Renal cortical epithelial cell (primary cell): ENCODE measurements around the gene RIPOR2. TPM values are rescaled to one million over a fixed set of nuclear protein-coding genes. Genes with fewer than 3 reads are reported as not detected.
"Not testable (repeated sequence)": the region's sequence is repeated elsewhere in the genome, so short reads cannot be mapped to it uniquely, and the experiment has no call there.

ENCODE experiments used
- DNase-seq: peaks from one replicate; pipeline ENCODE4 v3.0.0-alpha.2; 2011; ENCODE audit warnings: low read depth
- total RNA-seq: library from RNA; depleted of rRNA; stranded (reverse); fragments of >200 nt; gene quantifications from 2 replicates; pipeline ENCODE4 v1.2.3, GENCODE V29; 2014

RIPOR2 gene
- total RNA-seq, 1 donor from 2014 or later = 0.60 TPM

DNA sequence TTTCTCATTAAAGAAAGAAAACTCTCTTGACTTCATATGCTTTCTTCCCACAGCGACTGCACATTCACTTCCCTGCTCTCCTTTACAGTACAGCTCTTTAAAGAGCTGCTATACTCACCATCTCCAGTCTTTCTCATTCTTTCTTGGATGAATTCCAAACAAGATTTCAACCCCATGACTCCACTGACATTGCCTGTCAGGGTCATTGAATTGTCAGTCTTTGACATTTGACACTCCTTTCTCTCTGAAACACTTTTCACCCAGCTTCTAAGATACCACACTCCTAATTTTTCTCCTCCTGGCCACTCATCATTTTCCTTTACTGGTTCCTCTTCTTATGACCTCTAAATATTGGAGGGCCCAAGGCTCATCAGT is 136.2 kb downstream of the RIPOR2 start:
- peak; percentile 11 for DNase-seq

DNA sequence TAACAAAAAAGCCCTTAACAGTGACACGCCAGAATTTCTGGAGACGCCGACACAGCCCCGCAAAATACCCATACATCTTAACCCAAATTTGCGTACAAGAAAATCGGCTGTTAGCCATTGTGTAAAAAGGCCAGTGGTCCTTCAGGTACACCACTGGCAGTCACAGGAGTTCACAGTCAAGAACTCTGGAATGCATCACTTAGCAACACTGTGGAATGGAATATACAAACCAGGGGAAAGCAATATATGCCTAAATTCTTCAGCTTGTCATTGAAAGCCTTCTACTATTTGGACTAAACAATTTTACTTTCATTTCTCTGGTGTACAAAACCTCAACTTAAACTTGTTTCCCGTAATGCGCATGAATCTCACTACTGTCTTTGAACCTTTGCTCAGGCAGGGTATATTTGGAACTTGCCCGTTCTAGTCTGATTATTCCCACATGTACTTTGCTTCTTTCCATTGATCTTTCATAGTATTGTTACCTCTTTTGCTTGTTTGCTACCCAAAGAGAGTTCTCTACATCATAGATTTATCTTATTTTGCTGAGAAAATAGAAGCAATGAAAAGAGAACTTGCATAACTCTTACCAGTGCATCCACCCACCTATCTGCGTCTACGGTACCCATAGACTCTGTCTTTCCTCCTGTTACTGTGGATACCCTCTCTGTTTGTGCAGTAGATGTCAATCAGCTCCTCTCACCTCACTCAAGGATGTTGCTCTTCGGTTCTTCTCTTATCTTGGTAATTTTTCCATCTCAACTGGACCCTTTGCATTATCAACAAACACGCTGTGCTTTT is 136.8 kb downstream of the RIPOR2 start, which contains the start of gene ARMH2:
Gene ARMH2, minus strand, starts transcription at position 178 of the 801 bp plus-strand sequence. Its CDS starts 60 bp downstream, at position 118.
- peak; percentile 24 for DNase-seq

DNA sequence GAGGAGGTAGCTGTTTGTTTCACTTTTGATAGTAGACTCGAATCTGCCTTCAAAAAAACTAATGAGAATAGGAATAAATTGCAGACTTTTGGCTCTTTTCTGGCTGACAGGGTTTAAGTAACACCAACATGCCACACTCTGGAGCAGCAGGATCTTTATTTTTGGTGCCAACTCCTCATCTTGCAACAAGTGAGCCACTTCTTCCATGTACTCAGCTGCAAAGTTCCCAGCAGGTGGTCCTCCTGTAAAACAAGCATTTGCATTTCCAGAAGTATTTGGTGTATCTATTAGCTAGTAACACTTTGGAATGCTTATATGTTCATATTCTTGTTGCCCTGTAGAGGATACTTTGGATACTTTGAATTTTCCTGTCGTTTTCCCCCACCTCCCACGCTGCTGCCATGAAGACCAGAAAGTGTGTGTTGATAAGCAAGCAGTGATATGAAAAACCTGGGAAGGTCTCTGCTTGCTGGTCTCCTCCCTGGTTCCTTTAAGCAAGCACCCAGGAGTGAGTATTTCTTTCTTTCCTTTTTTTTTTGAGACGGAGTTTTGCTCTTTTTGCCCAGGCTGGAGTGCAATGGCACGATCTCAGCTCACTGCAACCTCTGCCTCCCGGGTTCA is 138.1 kb downstream of the RIPOR2 start:
- DNase-seq = no peak

DNA sequence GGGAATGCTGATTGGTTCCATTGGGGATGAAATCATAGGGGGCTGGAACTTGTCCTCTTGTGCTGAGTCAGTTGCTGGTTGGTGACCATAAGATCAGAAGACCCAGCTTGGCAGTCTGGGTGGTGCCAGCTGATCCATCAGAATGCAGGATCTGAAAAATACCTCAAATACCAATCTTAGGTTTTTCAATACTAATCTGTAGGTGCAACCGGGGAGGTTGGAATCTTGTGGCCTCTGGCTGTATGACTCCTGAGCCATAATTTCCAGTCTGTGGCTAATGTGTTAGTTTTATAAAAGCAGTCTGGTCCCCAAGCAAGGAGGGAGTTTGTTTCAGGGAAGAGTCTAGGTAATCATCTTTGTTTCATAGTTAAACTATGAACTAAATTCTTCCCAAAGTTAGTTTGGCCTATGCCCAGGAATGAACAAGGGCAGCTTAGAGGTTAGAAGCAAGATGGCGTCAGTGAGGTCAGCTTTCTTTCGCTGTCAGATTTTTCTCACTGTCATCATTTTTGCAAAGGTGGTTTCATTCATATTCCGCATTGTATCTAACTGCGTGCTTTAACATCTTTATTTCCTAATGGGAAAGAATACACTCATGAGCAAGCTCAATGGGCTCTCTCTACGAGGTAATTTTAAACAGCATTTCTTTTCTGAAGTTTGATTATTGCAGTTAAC is 139.0 kb downstream of the RIPOR2 start:
- peak; percentile 23 for DNase-seq

DNA sequence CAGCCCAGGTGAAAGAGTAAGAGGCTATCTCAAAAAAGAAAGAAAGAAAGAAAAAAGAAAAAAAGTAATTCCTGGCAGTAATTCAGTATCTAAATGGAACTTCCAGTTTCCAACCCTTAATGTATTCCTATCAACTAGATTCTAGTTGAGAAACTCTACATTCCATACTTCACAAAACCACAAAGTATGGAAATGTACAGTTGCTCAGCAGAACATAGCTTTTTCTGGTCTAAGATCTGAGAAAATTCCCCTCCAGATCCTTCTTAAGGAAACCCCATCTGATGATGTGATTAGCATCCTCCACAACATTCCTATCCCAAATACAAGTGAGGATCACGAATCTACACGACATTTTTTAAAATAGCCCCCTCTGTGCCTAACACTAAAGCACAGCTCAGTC is 140.7 kb downstream of the RIPOR2 start:
- no peak for DNase-seq

DNA sequence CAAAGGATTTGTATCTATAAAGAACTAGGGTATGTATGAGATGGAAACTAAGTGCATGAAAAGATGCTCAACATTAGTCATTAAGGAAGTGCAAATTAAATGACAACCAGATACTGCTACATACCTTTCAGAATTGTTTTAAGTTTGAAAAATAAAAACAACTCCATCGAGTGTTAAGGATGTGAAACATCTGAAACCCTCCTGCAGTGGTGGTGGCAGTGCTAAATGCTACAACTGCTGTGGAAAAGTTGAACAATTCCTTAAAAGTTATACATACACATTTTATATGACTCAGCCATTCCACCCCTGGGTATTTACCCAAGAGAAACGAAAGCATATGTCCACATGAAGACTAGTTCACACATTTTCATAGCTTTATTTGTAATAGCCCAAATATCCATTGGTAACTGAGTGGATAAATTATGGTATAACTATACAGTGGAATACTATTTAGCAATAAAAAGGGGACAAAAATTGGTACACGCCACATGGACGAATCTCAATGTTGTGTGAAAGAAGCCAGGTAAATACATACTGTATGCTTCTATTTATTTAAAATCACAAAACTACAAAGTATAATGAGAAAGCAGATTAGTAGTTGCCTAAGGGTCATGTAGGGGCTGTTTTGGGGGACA is 147.6 kb downstream of the RIPOR2 start:
- DNase-seq = no peak

DNA sequence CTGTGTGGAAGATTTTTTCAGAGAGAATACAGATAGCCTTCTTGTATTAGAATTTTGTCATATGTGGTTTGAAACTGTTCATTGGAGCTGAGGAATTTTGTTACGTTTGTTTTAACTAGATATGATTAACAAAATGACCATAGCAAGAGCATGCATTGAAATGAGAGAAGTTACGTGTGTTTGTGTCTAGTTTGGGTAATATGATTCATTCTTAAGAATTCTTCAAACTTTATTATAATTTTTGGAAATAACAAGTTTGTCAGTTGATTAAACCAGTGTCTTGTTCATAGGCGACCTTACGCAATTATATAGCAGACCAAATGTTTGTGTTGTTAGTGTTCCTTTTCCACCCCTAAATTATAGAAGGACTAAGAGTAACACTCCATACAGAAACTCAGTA is 155.6 kb downstream of the RIPOR2 start:
- DNase-seq = peak; percentile 71

DNA sequence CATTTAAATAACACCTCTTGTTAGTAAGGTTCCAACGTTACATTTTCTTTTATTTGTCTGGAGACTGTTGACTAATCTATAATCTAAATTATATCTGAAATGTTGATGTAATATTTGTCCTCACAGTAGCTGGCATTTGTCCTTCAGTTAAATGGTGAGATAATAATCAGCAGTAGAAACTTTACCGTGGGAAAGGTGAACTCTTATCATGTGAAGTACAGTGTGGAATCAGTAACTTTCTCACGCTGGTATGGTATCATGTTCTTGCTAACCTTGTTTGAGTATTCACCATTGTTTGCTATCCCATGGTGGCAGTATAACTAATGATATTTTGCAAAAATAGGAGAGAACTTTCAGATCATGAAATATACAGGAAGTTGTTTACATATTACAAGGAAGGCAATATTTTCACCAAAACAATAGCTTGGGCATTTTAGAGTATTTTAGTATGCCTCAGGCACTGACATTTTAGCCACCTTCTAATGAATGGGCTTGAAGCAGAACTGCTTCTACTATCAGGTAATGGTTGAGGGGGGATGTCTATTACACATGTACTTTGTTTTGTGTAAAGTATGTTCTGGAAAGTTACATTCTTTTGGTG is 156.2 kb downstream of the RIPOR2 start:
- peak; percentile 68 for DNase-seq

DNA sequence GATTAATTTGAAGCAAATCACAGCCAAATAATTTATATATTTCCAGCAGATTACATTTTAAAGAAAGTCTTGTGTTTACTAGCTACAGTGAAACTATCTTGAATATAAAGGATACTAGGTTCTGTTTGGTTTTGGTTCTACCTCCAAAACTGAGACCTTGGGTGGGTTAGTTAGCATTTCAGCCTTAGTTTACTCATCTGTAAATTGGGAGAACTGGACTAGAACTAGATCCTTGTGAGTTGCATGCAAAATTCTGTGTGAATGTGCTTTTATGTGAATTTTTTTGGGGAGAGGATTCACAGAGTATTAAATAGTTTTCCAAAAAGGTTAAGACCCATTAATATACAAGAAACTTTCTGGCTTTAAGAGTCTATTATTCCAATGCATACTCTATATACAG is 156.9 kb downstream of the RIPOR2 start:
- DNase-seq = no peak

DNA sequence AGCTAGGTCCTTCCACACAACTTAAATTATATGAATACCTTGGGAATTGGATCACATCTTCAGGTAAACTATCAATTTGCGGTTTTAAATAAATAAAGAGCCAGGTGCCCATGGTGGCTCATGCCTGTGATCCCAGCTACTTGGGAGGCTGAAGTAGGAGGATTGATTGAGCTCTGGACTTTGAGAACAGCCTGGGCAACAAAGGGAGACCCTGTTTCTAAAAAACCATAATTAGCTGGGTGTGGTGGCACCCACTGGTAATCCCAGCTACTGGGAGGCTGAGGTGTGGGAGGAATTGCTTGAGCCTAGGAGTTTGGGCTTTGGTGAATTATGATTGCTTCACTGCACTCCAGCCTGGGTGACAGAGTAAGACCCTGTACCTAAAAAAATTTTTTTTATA is 157.6 kb downstream of the RIPOR2 start:
- no peak for DNase-seq

DNA sequence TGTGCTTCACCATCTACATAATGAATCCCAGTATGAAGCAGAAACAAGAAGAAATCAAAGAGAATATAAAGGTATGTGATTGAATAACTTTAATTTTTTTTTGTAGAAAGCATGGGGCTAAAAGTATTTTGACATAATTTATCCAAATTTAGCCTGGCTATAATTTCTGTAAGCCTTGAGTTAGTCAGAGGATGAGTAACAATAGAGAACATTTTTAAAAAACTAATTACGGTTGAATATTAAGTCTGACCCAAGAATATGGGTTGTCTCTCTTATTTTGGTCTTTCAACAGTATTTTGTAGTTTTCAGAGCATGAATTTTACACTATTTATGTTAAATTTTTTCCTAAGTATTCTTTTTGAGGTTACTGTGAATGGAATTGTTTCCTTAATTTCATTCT is 158.5 kb downstream of the RIPOR2 start:
- DNase-seq = no peak

DNA sequence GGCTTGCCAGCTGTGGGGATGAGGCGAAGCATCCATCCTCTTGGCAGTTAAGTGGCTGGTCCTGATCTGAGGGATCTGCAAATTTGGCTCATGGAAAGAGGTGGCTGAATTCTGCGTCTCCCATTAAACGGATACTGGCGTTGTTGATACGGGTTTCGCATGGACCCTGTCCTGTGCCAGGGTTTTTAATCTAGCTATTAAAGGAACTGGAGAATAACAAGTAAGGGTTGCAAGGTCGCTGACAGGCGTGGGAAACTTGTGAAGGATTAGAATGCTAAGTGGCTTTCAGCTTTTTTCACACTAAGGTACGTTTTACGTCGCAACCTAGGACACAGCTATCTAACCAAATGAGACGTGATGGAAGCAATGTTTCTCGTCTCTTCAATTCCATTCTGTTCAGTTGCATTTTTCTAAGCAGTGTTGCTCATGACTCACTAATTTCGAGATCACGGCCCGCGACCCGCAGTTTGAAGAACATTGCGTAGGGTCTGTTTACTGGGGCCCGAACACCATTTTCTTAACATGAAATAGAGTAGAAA is 160.2 kb downstream of the RIPOR2 start:
- DNase-seq = peak; percentile 72

DNA sequence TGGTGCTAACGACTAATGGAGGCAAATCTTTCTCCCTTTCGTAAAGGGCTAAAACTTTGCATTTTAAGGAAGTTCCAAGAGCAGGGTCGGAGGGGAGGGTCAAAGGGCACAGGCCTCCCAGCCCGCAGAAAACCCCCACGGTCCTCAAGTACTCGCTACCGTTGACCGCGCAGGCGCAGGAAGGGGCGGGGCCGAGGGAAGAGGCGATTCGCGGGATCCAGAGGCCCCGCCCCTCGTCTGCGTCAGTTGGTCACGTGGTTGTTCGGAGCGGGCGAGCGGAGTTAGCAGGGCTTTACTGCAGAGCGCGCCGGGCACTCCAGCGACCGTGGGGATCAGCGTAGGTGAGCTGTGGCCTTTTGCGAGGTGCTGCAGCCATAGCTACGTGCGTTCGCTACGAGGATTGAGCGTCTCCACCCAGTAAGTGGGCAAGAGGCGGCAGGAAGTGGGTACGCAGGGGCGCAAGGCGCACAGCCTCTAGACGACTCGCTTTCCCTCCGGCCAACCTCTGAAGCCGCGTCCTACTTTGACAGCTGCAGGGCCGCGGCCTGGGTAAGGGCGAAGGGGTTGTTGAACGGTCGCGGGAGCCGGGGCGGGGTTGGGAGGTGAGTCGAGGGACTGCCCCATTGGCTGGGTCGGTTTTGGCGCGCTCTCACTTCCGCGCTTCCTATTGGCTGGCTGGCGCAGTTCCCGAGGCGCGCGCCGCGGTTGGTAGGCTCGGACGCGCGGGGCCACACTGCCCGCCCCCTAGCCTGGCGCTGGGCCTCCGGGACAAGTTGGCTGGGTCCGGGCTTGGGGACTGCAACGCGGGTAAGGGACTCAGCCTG is 160.9 kb downstream of the RIPOR2 start, which contains the start of gene GMNN:
Gene GMNN, plus strand, starts transcription at position 242 of the 824 bp plus-strand sequence. CDS start 2,310 bp downstream, outside the sequence.
- DNase-seq = peak; percentile 79

DNA sequence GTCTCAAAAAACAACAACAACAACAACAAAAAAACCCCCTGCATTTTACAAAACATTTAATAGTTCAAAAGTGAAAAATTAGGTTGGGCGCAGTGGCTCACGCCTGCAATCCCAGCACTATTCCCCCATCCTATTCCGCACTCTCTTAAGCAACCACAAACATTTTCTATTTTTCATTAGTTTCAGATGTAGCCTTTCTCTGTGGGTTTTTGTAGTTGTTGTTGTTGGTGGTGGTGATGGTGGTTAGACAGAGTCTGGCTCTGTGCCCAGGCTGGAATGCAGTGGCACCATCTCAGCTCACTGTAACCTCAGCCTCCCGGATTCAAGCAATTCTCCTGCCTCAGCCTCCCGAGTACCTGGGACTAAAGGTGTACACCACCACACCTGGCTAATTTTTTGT is 167.4 kb downstream of the RIPOR2 start:
- peak; percentile 30 for DNase-seq

DNA sequence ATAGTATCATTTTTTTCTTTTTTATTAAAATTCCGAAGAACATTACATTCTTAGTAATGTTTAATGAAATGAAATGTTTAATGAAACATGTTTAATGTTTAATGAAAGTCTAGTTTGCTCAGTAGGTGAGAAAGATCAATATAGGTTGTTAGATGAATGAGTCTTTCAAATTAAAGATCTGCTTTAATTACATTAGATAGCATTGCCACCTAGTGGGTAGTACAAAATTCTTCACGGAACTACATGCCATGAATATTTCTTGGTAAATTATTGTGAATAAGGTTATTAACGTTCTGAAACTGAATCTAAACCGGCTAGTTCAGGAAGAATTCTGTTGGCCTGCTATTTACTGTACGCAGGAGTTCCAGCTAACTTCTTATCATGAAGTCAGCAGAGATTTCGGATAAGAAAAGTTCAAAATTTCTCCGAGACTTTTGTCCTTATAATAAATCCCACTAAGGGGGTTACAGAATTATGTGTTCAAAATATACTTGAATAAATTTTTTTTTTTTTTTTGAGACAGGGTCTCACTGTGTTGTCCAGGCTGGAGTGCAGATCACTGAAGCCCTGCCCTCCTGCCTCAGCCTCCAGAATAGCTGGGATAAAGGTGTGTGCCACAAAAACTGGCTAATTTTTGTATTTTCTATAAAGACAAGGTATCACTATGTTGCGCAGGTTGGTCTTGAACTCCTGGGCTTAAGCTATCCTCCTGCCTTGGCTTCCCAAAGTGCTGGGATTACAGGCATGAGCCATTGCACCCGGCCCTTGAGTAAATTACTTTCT is 168.9 kb downstream of the RIPOR2 start:
- DNase-seq = peak; percentile 69

DNA sequence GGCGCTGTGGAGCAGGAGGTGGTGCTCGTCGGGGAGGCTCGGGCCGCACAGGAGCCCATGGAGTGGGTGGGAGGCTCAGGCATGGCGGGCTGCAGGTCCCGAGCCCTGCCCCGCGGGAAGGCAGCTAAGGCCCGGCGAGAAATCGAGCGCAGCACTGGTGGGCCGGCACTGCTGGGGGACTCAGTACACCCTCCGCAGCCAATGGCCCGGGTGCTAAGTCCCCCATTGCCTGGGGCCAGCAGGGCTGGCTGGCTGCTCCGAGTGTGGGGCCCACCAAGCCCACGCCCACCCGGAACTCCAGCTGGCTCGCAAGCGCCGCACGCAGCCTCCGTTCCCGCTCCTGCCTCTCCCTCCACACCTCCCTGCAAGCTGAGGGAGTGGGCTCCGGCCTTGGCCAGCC is 169.8 kb downstream of the RIPOR2 start:
- not testable (repeated sequence) for DNase-seq

DNA sequence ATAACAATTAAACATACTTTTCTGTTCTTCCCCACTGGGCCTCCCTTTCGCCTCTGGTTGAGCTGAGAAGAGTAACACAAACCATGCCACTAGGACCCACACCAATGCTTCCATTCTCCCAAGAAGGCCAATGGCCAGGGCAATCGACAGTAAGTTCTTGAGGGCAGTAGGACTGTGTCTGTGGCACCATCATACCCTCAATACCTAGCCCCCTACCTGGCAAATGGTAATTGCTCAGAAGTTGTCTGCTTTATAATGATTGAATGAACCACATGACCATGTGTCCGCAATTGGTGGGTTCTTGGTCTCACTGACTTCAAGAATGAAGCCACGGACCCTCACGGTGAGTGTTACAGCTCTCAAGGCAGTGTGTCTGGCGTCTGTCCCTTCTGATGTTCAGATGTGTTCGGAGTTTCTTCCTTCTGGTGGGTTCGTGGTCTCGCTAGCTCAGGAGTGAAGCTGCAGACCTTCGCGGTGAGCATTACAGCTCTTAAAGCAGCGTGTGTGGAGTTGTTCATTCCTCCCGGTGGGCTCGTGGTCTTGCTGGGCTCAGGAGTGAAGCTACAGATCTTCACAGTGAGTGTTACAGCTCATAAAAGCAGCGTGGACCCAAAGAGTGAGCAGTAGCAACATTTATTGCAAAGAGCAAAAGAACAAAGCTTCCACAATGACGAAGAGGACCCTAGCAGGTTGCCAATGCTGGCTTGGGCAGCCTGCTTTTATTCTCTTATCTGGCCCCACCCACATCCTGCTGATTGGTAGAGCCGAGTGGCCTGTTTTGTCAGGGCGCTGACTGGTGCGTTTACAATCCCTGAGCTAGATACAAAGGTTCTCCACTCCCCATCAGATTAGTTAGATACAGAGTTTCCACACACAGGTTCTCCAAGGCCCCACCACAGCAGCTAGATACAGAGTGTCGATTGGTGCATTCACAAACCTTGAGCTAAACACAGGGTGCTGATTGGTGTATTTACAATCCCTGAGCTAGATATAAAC is 170.6 kb downstream of the RIPOR2 start:
- not testable (repeated sequence) for DNase-seq

DNA sequence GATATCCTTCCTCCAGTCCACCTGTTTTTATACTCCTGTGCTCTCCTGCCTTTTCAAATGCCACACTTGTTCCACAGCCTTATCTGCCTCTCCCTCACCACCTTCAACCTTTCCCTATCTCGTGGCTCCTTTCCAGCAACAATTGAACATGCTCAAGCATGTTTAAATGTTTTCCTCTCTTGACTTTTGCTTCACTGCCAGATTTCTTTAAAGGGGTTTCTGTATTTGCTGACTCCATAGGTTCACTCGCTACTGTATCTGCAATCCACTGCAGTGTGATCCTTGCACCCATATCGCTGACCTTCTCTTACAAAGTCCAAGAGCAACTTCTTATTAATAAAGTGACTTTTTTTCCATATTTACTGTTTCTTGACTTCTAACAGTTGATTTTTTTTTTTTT is 172.2 kb downstream of the RIPOR2 start:
- DNase-seq = no peak
